Measurements from ENCODE around the gene ACAD9. TPM values are rescaled to one million over a fixed set of nuclear protein-coding genes. Genes with fewer than 3 reads are reported as not detected.
"Not testable (repeated sequence)": the region's sequence is repeated elsewhere in the genome, so short reads cannot be mapped to it uniquely, and the experiment has no call there.

The ACAD9 gene
- total and polyA plus RNA-seq, 4 donors = 24.9 to 59.3 (median 38.8) TPM

GRCh38 chr3:128923576-128923975 is 44.2 kb downstream of the ACAD9 start:
- WGBS, 2 donors = 45 to 78% methylated on average over 2 of the region's 2 CpGs
- H3K9ac ChIP-seq (ENCODE audit: insufficient read depth in 1 of 2, low read length in 2 of 2) = no peak overlapping the region
- H3K36me3 ChIP-seq (ENCODE audit: control insufficient read depth in 4 of 4, insufficient read depth in 4 of 4, low read length in 4 of 4) = peaks cover 0 to 10% (median 0%) of the 10 kb centered on the region in 4 donors
- H3K27me3 ChIP-seq (ENCODE audit: control insufficient read depth in 3 of 3, insufficient read depth in 3 of 3, low read length in 2 of 3) = no peaks in the 10 kb centered on the region
- ATAC-seq (ENCODE audit: insufficient read depth, low FRiP score) (no peak), DNase-seq (no peak)
- no peak overlapping the region for H3K27ac ChIP-seq (ENCODE audit: low read depth in 1 of 2, low read length in 1 of 2)
- no peak overlapping the region for H3K4me3 ChIP-seq
- no peak for TF ChIP-seq CTCF (IDR thresholded peaks at IDR 0.05; ENCODE audit: control extremely low read depth, extremely low read depth)
- H3K9me3 ChIP-seq (ENCODE audit: control insufficient read depth in 4 of 4, insufficient read depth in 3 of 4, low read length in 3 of 4) = peaks cover 0 to 20% (median 3%) of the 10 kb centered on the region in 4 donors
- H3K4me1 ChIP-seq (ENCODE audit: control insufficient read depth in 5 of 5, insufficient read depth in 5 of 5, low read length in 5 of 5) = no peaks in the 10 kb centered on the region

GRCh38 chr3:128923986-128924385 is 44.6 kb downstream of the ACAD9 start:
- 93 to 95% methylated on average over 6 of the region's 6 CpGs for whole genome bisulfite sequencing, 2 donors

GRCh38 chr3:128929364-128929763 is 49.9 kb downstream of the ACAD9 start:
- H3K4me1 ChIP-seq (ENCODE audit: control insufficient read depth in 5 of 5, insufficient read depth in 5 of 5, low read length in 5 of 5) = no peaks in the 10 kb centered on the region
- H3K9me3 ChIP-seq (ENCODE audit: control insufficient read depth in 4 of 4, insufficient read depth in 3 of 4, low read length in 3 of 4) = peaks cover 0 to 23% (median 4%) of the 10 kb centered on the region in 4 donors
- H3K36me3 ChIP-seq (ENCODE audit: control insufficient read depth in 4 of 4, insufficient read depth in 4 of 4, low read length in 4 of 4) = no peaks in the 10 kb centered on the region
- ATAC-seq (ENCODE audit: insufficient read depth, low FRiP score) (no peak), DNase-seq (no peak)
- WGBS, 2 donors = 94 to 98% methylated on average over 3 of the region's 3 CpGs
- H3K4me3 ChIP-seq = no peak overlapping the region
- no peak overlapping the region for H3K9ac ChIP-seq (ENCODE audit: insufficient read depth in 1 of 2, low read length in 2 of 2)
- H3K27me3 ChIP-seq (ENCODE audit: control insufficient read depth in 3 of 3, insufficient read depth in 3 of 3, low read length in 2 of 3) = no peaks in the 10 kb centered on the region
- H3K27ac ChIP-seq (ENCODE audit: low read depth in 1 of 2, low read length in 1 of 2) = no peak overlapping the region
- TF ChIP-seq CTCF (IDR thresholded peaks at IDR 0.05; ENCODE audit: control extremely low read depth, extremely low read depth) = no peak

More at GRCh38 chr3:128923986-128924385, 44.6 kb downstream of the ACAD9 start:
- H3K4me1 ChIP-seq (ENCODE audit: control insufficient read depth in 5 of 5, insufficient read depth in 5 of 5, low read length in 5 of 5); H3K4me3 ChIP-seq; DNase-seq; ATAC-seq (ENCODE audit: insufficient read depth, low FRiP score); H3K27me3 ChIP-seq (ENCODE audit: control insufficient read depth in 3 of 3, insufficient read depth in 3 of 3, low read length in 2 of 3); H3K9ac ChIP-seq (ENCODE audit: insufficient read depth in 1 of 2, low read length in 2 of 2); H3K27ac ChIP-seq (ENCODE audit: low read depth in 1 of 2, low read length in 1 of 2); H3K36me3 ChIP-seq (ENCODE audit: control insufficient read depth in 4 of 4, insufficient read depth in 4 of 4, low read length in 4 of 4): not testable (repeated sequence)
- peaks cover 0 to 20% (median 3%) of the 10 kb centered on the region in 4 donors for H3K9me3 ChIP-seq (ENCODE audit: control insufficient read depth in 4 of 4, insufficient read depth in 3 of 4, low read length in 3 of 4)

GRCh38 chr3:128931046-128931445 is 51.6 kb downstream of the ACAD9 start:
- no peaks in the 10 kb centered on the region for H3K27me3 ChIP-seq (ENCODE audit: control insufficient read depth in 3 of 3, insufficient read depth in 3 of 3, low read length in 2 of 3)
- no peaks in the 10 kb centered on the region for H3K4me1 ChIP-seq (ENCODE audit: control insufficient read depth in 5 of 5, insufficient read depth in 5 of 5, low read length in 5 of 5)
- H3K36me3 ChIP-seq (ENCODE audit: control insufficient read depth in 4 of 4, insufficient read depth in 4 of 4, low read length in 4 of 4) = no peaks in the 10 kb centered on the region
- no peak for TF ChIP-seq CTCF (IDR thresholded peaks at IDR 0.05; ENCODE audit: control extremely low read depth, extremely low read depth)
- no peak overlapping the region for H3K4me3 ChIP-seq
- WGBS, 2 donors = 92 to 94% methylated on average over 10 of the region's 10 CpGs
- H3K9me3 ChIP-seq (ENCODE audit: control insufficient read depth in 4 of 4, insufficient read depth in 3 of 4, low read length in 3 of 4) = peaks cover 0 to 12% (median under 1%) of the 10 kb centered on the region in 4 donors
- no peak overlapping the region for H3K27ac ChIP-seq (ENCODE audit: low read depth in 1 of 2, low read length in 1 of 2)
- H3K9ac ChIP-seq (ENCODE audit: insufficient read depth in 1 of 2, low read length in 2 of 2) = no peak overlapping the region
- DNase-seq (no peak), ATAC-seq (ENCODE audit: insufficient read depth, low FRiP score) (no peak)

Measured in lung (tissue), 12 donors.